Smooth muscle cell (in vitro differentiated cells): Measurements from ENCODE around the gene ARHGAP42. TPM values are rescaled to one million over a fixed set of nuclear protein-coding genes. Genes with fewer than 3 reads are reported as not detected.

Experiments
- DNase-seq: peaks from one replicate; lab custom pipeline; 2025; ENCODE audit not compliant: unreplicated experiment; lab: John Stamatoyannopoulos, UW
- H2AFZ ChIP-seq: fragments of 200-600 bp; sonication (generic); 2 replicates; pipeline ENCODE4 v1.6.0; 2016; ENCODE audit warnings: antibody characterized with exemption, low read depth, mild to moderate bottlenecking
- H3F3A ChIP-seq: fragments of 200-600 bp; sonication (generic); 2 replicates; pipeline ENCODE4 v1.6.0; 2017; ENCODE audit warnings: antibody characterized with exemption, low read depth
- H3K27ac ChIP-seq: fragments of 200-600 bp; sonication (generic); 2 replicates; pipeline ENCODE4 v1.5.1; 2016; ENCODE audit warnings: low read depth, mild to moderate bottlenecking
- H3K27me3 ChIP-seq: fragments of 200-600 bp; sonication (generic); 2 replicates; pipeline ENCODE4 v1.6.1; 2016; ENCODE audit warnings: low read depth, mild to moderate bottlenecking
- H3K36me3 ChIP-seq: fragments of 200-600 bp; sonication (generic); 2 replicates; pipeline ENCODE4 v1.5.1; 2016; ENCODE audit warnings: low read depth
- H3K4me1 ChIP-seq: fragments of 200-600 bp; sonication (generic); 2 replicates; pipeline ENCODE4 v1.5.1; 2016; ENCODE audit warnings: low read depth
- H3K4me2 ChIP-seq: fragments of 200-600 bp; sonication (generic); 2 replicates; pipeline ENCODE4 v1.6.0; 2016; ENCODE audit warnings: mild to moderate bottlenecking
- H3K4me3 ChIP-seq: fragments of 200-600 bp; sonication (generic); 2 replicates; pipeline ENCODE4 v1.5.1; 2016; ENCODE audit warnings: mild to moderate bottlenecking
- H3K79me2 ChIP-seq: fragments of 200-600 bp; sonication (generic); 2 replicates; pipeline ENCODE4 v1.6.0; 2016; ENCODE audit warnings: low read depth, mild to moderate bottlenecking
- H3K9ac ChIP-seq: fragments of 200-600 bp; sonication (generic); 2 replicates; pipeline ENCODE4 v1.6.0; 2016; ENCODE audit warnings: low read depth
- H3K9me3 ChIP-seq: fragments of 200-600 bp; sonication (generic); replicated peaks from 2 replicates; pipeline ENCODE4 v1.5.1; 2016; ENCODE audit warnings: low read depth
- H4K20me1 ChIP-seq: fragments of 200-600 bp; sonication (generic); 2 replicates; pipeline ENCODE4 v1.6.0; 2016; ENCODE audit warnings: low read depth
- CTCF ChIP-seq: fragments of 200-600 bp; sonication (generic); IDR thresholded peaks from 2 replicates; pipeline ENCODE4 v1.5.1; 2017; ENCODE audit warnings: borderline replicate concordance, mild to moderate bottlenecking, antibody characterized with exemption; ENCODE audit not compliant: insufficient read depth, poor library complexity, severe bottlenecking
- WGBS: methylation state at CpG from one replicate; pipeline ENCODE4 v1.1.7; 2016; ENCODE audit warnings: low lambda C conversion rate; 5-methylcytosine and 5-hydroxymethylcytosine counted together
- polyA plus RNA-seq: library from polyadenylated mRNA; unstranded; fragments of >200 nt; fragmentation: Nextera tagmentation; extraction: Ambion mirVana; gene quantifications from 2 replicates; pipeline ENCODE4 v1.2.1, GENCODE V29; 2016
- total RNA-seq: library from RNA; depleted of rRNA; stranded (reverse); fragments of >200 nt; gene quantifications from 2 replicates; pipeline ENCODE4 v1.2.3, GENCODE V29; 2014

The ARHGAP42 gene
- total and polyA plus RNA-seq, 2 experiments from 2014 or later = 12.2 to 53.4 TPM

DNA sequence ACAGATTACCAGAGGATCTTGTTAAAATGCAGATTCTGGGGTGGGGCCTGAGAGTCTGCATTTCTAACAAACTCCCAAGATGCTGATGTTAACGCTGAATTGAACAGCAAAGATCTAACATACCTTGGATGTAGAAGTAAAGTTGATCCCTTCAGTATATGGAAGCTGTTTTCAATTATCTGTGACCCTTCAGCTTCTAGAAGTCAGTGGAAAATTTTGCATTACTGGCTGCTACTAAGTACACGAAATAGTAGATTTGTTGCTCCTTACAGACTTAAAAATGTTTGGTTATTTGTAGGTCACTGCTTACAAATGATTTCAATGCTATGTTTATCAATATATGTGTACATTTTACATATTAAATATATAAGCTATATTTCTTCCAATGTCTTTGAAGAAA, 107.4 kb downstream of the ARHGAP42 start:
- peaks cover 5% of the 10 kb centered on the region for H3K4me1 ChIP-seq
- H3F3A ChIP-seq = peaks cover 6% of the 10 kb centered on the region
- TF ChIP-seq CTCF = no peak
- no peak overlapping the region for H3K9ac ChIP-seq
- H2AFZ ChIP-seq = no peak overlapping the region
- H3K79me2 ChIP-seq = peaks cover 73% of the 10 kb centered on the region
- no peak overlapping the region for H3K4me2 ChIP-seq
- H3K27me3 ChIP-seq = no peaks in the 10 kb centered on the region
- H3K36me3 ChIP-seq = peaks cover 4% of the 10 kb centered on the region
- H3K27ac ChIP-seq = no peak overlapping the region
- no peaks in the 10 kb centered on the region for H3K9me3 ChIP-seq
- H4K20me1 ChIP-seq = no peaks in the 10 kb centered on the region
- 65% methylated on average over 2 of the region's 2 CpGs for WGBS
- no peak overlapping the region for H3K4me3 ChIP-seq
- no peak for DNase-seq

DNA sequence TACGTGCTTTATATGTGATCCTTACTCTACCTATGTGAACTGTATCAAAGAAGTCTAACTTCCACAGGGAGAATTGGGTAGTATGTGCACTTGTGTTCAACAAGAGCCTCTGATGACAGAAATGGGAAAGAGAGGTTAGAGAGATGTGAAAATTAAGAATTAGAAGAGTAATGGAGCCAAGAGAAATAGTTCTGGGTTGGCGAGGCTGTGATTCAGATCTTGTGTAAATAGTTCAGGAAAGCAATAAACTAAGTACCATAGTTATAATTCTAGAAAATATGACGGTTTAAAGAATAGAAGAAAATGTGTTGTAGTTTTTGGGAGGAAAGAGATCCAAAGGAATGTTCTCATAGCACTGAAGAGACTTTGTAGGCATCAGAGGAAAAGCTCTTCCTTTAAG, 112.4 kb downstream of the ARHGAP42 start:
- 96% methylated on average over 3 of the region's 3 CpGs for WGBS
- peaks cover 66% of the 10 kb centered on the region for H3K79me2 ChIP-seq
- H4K20me1 ChIP-seq = no peaks in the 10 kb centered on the region
- H3K9me3 ChIP-seq = no peaks in the 10 kb centered on the region
- H3K36me3 ChIP-seq = peaks cover 4% of the 10 kb centered on the region
- no peak overlapping the region for H3K4me2 ChIP-seq
- no peaks in the 10 kb centered on the region for H3K4me1 ChIP-seq
- H3K27ac ChIP-seq = no peak overlapping the region
- no peak overlapping the region for H3K9ac ChIP-seq
- no peak overlapping the region for H3K4me3 ChIP-seq
- DNase-seq = no peak
- H3K27me3 ChIP-seq = no peaks in the 10 kb centered on the region
- H3F3A ChIP-seq = peaks cover 6% of the 10 kb centered on the region
- no peak for TF ChIP-seq CTCF
- H2AFZ ChIP-seq = no peak overlapping the region

GRCh38 chr11:100800202-100800601, 113.1 kb downstream of the ARHGAP42 start:
- DNase-seq = no peak
- Histone ChIP-seq H3K79me2 (peaks cover 62% of the 10 kb centered on the region), H3K4me2 (no peak overlapping the region), H3K4me1 (no peaks in the 10 kb centered on the region), H3K9ac (no peak overlapping the region), H3K27ac (no peak overlapping the region), H3K4me3 (no peak overlapping the region), H2AFZ (no peak overlapping the region), H3K36me3 (peaks cover 4% of the 10 kb centered on the region), H3K27me3 (no peaks in the 10 kb centered on the region), H4K20me1 (no peaks in the 10 kb centered on the region), H3K9me3 (no peaks in the 10 kb centered on the region), H3F3A (peaks cover 6% of the 10 kb centered on the region)
- no peak for TF ChIP-seq CTCF
- 48% methylated on average over 2 of the region's 2 CpGs for WGBS

DNA sequence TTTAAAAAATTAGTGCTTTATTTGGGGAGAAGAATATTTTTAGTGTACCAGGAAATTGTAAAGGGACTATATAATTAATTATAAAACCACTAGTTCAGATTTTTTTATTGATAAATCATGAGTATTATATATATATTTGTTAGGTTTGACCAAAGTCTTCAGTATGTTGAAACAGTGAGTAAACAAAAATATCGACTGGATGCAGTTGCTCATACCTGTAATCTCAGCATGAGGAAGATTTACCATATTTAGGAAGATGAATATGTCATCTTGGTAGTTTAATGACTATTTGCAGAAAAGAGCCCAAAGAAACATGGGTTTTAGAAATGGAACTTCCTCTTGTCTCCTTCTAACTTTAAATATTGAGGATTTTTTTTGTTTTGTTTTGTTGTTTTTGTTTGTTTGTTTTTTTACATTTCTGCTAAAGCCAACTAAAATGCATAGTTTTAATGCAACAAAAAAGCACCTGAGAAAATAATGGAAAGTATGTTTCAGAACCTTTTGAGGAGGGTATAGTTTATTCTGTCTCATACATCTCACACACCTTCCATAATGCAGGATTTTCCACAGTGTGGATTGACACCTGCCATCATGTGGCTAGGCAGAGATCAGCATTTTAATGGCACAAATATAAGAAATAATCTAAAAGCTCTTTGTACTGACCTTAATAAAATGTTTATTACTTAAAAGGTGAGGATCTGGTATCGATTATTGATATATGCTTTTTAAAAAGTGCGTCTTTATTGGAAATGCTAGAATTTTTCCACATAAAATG, 114.3 kb downstream of the ARHGAP42 start:
- Histone ChIP-seq H3K79me2 (peaks cover 61% of the 10 kb centered on the region), H3K36me3 (peaks cover 4% of the 10 kb centered on the region), H3K9ac (no peak overlapping the region), H2AFZ (no peak overlapping the region), H3K4me3 (no peak overlapping the region), H3K27ac (no peak overlapping the region), H3K4me1 (no peaks in the 10 kb centered on the region), H3K4me2 (no peak overlapping the region), H3F3A (peaks cover 6% of the 10 kb centered on the region), H3K9me3 (no peaks in the 10 kb centered on the region), H3K27me3 (no peaks in the 10 kb centered on the region), H4K20me1 (no peaks in the 10 kb centered on the region)
- WGBS = 96% methylated on average over 3 of the region's 3 CpGs
- DNase-seq = no peak
- no peak for TF ChIP-seq CTCF
